ENCODE measurements around the gene PRKCA.
"Not testable (repeated sequence)": the region's sequence is repeated elsewhere in the genome, so short reads cannot be mapped to it uniquely, and the experiment has no call there.

Gene PRKCA

DNA sequence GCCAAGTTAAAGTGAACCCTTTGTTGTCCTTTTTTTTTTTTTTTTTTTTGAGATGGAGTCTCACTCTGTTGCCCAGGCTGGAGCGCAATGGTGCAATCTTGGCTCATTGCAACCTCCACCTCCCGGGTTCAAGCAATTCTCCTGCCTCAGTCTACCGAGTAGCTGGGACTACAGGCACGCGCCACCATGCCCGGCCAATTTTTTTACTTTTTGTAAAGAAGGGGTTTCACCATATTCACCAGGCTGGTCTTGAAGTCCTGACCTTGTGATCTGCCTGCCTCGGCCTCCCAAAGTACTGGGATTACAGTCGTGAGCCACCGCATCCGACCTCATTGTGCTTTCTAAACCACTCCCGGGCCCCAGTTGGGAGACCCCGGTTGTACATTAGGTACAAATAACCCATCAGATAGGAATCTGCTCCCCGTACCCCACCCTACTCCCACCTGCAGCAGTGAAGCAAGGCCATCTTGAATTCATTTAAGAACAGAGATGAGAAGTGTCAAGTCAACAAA, 410.7 kb downstream of the PRKCA start:
- not testable (repeated sequence) for DNase-seq (ENCODE audit: low read depth in 3 of 3)

DNA sequence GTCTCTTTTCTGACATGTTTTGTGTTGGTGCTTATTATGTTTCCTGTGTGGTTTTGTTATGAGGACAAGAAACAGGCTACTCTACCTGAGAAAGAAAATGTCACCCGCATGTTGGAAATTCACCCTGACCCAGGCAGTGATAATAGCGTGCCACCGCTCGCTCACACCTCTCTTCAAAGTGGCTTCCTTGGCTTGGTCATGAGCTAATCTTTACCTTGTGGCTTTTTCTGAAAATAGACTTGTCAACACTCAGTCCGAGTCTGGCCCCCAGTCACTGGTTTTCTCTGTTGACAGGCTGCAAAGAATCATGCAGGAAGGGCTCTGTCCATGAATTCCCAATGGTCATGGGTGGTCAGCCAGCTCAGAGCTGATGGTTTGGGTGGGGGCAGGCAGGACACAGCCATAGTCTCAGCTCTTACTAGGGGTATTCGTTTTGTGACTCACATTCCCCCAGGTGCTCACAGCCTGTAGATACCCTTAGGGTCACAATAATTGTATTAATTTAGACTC, 411.2 kb downstream of the PRKCA start:
- no peak for DNase-seq (ENCODE audit: low read depth in 3 of 3)

DNA sequence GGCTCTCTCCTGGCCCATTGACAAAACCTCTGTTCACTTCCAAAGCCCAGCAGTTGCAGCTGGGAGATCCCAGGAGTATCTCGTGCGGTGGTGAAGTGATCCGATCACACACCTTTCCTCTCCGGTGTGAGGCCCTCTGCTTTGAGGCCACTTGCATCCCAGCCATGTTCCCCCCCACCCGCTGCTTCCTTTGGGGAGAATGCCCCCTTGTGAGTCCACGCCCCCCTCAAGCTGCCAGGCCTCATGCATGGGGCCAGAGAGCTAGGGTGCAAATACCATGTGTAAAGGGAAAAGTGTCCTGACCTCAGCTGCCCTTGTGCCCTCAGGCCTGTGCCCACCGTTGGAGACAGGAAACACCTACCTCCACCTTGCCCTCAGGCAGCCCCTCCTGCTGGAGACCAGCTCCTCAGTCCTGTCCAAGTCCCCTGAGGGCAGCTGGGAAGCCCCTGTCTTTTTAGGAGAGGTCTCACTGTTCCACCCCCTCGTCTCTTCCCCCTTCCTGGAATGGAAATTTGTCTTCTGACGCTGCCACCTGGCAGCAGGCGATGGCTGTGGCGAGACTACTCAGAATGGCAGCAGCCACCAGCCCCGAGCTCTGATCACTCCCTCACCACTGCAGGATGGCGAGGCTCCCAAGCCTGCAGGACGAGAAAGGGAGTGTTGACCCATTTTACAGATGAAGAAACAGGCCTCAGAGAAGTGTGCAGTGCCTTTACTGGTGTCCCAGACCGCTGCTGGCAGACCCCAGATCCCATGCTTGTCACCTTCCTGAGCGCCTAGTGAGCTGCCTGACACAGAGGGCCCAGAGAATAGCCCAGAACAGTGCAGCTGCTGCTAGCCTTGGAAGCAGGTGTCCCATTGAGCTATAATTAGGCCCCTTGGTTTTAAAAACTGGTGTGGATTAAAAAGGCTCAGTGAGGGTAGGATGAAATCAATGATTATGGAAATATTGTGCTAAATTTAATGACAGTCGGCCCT, 411.9 kb downstream of the PRKCA start:
- DNase-seq (ENCODE audit: low read depth in 3 of 3) = no peak

DNA sequence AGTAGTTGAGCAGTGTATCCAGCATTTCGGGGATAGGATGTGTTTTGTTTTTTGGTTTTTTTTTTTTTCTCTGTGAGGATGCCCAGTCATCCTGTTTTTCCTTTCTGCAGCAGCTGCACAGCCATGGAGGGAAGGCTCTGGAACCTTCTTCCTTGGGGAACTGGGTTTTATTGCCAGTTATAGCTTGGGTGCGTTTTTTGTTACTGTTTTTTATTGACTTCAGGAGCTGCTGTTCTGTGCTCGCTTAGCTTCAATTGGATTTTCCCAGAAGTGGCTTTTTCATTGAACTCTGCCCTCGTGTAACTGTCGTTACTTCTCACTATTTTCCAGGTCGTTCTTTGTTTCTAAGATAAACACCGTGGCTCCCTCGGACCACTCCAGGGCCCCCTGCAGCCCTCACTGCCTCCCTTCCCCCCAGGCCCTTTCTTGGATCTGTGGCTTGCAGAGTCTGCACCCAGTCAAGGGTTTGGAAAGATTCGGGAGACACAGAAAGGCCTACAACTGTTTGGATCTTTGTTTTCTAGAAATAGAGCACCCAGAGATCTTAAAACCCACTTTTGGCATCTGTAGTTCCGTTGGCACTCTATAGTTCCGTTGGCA, 412.8 kb downstream of the PRKCA start:
- no peak for DNase-seq (ENCODE audit: low read depth in 3 of 3)

DNA sequence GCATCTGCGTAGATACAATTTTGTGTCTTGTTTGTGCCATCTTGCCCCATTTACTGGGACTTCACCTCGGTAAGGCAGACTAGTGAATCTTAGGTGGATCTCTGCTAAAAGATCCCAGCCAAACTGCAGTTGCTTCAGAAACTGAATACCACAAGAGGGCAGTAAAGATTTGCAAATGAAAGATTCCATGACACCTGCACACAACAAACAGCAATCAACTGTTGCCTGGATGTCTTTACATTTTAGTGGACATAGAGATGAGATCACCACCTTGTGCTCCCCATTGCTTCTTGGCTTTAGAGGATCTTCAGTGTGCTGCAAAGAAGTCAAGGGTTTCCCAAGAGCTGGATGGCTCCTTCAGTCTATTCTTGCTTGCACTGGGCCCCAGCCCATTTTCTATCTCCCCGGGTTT, 413.3 kb downstream of the PRKCA start:
- DNase-seq (ENCODE audit: low read depth in 3 of 3) = no peak

DNA sequence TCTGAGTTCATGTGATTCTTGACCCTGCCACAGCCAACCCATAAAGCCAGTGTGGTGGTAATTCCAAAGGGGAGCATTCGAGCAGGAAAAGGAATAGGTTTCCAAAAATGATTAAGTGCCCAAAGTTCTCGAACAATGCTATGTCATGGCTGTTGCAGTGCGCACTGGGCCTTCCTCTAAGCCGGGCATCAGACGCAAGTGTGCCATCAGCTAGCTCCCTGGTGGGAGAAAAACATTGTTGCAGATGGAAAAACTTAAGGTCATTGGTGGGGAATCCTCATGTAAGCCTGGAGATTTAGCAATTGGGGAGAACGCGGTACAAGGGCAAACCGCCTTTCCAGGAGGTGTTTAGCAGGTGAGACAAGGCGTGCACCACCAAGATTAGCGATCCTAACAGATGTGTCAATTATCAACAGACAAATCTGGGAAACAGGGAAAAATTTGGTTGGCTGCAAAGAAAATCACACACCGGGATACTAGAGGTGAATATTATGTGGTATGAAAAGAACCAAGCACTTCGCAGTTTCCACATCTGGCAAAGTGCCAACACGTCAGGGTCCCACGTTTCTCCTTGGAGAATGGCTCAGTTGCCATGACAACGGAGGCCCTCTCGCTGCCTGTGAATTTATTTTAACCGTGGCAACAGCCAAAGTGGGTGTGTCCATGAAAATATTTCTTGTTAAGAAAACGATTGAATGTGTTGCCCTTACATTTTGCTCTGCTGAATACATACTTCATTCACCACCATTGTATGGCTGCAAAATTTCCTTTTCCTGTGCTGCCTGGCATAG, 414.0 kb downstream of the PRKCA start:
- DNase-seq (ENCODE audit: low read depth in 3 of 3) = no peak

DNA sequence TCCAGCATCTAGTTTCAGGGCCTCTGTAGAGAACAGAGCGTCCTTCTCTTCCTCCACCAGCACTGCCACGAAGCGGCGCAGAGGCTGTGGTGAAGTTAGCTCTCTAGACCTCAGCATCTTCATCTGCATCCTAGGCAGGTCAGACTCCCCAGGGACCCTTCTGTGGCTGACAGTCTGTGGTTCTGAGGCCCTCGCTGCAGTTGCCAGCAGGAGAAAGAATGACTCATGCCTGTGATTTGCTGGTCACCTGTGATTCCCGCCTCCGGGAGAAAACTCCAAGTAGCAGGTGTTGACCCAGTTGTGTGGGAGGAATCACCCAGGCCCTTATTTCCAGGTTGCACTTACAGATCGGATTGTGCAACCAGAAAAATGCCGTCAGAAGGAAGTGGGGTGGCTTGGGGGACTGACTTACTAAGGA, 415.2 kb downstream of the PRKCA start:
- DNase-seq (ENCODE audit: low read depth in 3 of 3) = no peak

DNA sequence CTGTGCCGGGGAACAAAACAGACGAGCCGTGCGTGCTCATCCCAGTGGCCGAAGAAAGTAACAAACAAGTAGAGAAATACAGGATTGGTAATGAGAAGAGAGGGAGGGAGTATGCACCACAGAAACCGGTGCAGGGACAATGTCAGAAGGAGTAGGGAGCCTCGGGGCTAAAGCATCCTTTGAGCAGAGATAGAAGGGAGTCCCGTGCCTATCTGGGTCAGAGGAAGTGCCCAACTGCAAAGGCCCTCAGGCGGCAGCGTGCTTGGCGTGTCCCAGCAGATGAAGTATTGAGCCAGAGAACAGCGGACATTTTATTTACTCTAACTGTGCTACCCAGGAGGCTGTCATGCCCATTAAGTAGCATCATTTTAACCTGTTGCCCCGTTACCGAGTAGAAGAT, 417.6 kb downstream of the PRKCA start:
- no peak for DNase-seq (ENCODE audit: low read depth in 3 of 3)

DNA sequence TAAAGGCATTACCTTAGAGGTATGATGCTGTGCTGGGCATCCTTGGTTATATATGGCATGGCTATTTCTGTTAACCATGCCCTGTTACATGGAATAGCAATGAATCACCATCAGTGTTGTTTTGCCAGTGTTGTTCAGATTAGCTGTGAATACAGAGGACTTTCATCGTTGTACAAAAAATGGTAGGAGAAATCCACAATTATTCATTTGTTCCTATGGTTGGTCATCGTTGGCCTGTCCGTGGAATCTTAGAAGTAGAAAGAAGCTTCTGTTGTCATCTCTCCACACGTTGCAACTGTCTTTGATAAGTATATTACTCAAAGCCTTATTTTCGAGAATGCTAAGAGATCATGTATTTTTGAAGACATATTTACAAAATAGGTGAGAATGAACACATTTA, 418.2 kb downstream of the PRKCA start:
- no peak for DNase-seq (ENCODE audit: low read depth in 3 of 3)

DNA sequence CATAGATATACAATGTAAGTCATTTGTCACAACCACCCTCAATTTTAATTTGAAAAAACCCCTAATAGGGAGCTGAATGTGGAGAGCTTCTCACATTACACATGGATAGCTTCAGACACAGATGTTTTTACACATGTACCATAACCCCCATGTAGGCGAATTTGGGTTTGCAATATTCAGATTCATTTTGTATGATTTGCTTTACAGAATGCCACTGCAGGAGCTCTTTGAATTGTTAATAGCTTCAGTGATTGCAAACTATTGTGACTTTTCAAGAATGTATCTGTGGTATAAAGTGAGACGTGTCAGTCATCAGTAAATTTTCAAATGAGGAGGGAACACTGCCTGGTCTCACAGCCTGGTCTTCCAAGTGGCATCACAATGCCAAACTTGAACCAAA, 419.9 kb downstream of the PRKCA start:
- no peak for DNase-seq (ENCODE audit: low read depth in 3 of 3)

DNA sequence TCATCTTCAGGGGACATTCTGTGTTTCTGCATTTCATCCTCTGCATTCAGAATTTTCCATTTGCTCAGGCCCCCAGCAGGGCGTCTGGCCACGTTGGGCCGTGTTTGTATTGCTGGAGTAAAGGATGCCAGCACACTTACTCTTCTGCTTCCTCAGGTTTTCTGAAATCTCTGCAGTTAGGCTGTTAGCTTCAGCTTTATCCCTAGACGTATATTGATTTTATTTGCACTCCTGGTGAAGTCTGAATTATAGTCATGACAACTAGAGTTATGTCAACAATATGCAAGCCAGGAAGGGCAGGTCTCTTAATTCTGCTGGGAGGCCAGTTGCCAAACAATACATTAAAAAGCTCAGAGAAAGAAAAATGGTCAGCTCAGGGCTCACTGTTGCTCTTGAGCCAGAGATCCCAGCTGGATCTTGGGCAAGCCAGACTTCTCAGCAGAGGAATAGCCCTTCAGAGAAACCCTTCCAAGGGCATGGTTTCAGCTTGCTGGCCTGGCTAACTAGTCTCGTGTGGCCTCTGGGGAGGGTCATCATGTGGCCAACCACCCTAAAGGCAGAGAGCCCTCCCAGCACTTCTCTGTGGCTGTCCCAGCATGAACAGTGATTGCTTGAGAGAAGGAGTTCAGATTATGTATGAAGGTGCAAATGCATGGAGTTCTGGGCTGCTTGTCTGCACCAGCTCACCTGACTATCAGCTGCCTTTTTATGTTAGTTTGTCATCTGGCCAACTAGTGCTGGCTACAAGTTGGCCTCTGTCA, 422.3 kb downstream of the PRKCA start:
- DNase-seq (ENCODE audit: low read depth in 3 of 3) = no peak

DNA sequence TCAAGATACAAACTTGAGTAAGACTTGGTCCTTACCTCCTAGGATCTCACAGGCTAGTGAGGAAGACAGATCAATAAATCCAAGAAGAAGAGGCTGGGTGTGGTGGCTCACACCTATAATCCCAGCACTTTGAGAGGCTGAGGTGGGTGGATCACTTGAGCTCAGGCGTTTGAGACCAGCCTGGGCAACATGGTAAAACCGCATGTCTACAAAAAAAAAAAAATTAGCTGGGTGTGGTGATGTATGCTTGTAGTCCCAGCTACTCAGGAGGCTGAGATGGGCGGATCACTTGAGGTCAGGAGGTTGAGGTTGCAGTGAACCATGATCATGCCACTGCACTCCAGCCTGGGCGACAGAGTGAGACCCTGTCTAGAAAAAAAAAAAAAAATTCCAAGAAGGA, 423.0 kb downstream of the PRKCA start:
- not testable (repeated sequence) for DNase-seq (ENCODE audit: low read depth in 3 of 3)

DNA sequence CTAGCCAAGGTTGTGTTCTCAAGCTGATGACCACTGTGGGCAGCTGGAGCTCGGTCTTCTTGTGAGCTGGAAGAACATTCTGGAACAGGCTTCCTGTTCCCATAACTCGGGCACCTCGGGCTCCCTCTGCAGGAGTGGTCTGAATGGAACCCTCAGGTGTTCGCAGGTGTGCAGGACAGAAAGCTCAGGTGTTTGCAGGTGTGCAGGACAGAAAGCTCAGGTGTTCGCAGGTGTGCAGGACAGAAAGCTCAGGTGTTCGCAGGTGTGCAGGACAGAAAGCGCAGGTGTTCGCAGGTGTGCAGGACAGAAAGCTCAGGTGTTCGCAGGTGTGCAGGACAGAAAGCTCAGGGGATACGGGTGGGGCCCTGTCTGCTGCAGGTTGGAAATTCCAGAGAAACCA, 423.5 kb downstream of the PRKCA start:
- no peak for DNase-seq (ENCODE audit: low read depth in 3 of 3)

DNA sequence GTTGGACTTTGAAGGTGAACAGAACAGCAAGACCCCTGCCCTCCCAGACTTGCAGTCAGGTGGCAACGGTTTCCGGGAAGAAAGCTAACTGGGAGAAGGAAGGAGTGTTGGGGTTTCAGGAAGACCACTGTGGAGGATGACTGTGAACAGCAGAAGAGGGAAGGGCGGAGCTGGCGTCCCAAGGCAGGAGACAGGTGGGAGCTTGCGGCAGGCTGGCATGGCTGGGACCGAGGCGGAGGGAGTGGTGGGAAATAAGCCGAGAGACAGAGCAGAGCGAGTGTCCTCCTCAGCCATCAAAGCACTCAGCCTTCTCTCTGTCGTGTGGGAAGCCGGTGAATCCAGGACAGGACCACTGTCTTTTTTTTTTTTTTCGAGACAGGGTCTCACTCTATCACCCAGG, 424.0 kb downstream of the PRKCA start:
- no peak for DNase-seq (ENCODE audit: low read depth in 3 of 3)

DNA sequence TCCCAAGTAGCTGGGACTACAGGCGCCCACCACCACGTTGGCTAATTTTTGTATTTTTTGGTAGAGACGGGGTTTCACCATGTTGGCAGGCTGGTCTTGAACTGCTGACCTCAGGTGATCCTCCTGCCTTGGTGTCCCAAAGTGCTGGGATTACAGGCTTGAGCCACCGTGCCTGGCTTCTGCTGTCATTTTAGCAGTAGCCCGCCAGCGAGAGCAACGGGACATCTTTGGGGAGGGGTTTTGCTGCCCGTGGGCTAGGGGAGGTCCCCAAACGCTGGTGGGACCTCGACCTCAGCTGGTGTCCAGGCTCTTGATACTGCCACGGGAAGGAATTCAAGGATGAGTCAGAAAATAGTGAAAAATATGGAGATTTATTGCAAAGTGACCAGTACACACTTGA, 424.4 kb downstream of the PRKCA start:
- DNase-seq (ENCODE audit: low read depth in 3 of 3) = no peak

DNA sequence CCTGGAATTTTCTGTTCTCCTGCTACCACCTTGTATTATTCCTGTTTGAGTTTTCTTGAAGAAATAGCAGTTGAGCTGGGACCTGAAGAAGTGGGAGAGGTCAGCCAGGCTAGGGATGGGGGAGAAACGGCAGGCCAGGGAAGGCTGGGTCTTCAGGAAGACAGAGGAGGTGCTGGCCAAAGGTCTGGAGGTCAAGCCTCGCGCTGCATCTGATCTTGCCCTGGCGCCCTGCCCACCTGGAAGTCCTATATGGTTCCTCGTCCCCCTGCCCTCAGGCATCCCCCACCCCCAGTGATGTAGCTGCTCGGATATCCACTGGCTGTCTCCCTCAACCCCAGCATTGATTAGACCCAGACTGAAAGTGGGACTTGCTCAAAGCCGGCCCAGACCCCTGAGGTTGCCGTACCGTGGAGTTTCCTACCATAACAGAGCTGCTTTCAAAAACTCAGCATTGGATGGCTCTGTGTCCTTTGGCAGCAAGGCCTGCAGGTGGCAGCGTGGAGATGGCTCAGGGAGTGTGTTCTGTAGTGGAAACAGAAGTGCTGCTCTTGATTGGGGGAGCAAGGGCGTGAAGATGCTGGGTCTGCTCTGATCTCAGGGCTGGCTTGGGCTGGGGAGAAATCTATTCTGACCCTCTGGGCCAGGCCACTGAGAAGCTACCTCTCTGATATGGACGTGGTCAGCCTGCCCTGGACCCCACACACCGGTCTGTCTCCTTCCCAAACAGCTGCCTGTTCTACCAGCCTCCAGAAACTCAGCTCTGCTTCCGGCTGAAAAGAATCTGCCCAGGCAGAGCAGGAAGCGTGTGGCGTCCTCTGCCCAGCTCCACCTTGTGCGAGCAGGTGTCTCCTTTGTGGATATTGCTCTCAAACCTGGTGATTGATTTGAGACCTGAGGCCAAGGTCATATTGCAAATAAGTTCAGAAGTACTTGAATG, 425.5 kb downstream of the PRKCA start:
- peak in 2 of 3 donors; percentile 10 to 29 for DNase-seq (ENCODE audit: low read depth in 3 of 3)

DNA sequence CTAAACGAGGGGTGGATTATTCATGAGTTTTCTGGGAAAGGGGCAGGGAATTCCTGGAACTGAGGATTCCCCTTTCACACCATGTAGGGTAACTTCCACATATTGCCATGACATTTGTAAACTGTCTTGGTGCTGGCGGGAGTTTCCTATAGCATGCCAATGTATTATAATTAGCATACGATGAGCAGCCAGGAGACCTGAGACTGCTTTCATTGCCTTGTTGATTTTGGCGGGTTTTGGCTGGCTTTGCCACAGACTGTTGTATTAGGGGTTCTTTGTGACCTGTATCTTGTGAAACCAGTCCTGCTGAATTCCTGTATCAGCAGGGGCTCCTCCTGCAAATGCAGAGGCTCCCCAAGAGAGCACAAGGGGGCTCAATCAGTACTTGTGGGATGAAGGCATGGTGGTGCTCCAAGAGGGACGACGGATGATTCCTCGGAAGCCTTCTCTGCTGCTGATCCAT, 428.1 kb downstream of the PRKCA start:
- DNase-seq (ENCODE audit: low read depth in 3 of 3) = no peak

DNA sequence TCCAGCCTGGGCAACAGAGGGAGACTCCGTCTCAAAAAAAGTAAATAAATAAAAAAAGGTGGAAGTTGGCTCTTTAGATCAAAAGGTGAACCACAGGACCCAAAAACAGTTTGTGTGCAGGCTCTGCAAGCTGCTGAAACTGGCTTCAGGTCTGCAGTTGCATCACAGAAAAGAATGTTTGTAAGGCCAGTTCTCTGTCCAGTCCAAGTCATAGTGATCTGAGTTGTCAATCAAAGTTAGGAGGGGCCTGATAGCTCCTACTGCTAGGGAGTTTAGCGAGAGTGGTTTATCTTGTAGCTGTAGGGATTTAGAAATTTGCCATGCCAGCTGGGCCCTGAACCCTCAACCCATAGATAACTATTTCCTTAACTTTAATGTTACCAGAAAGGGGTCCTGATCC, 431.3 kb downstream of the PRKCA start:
- DNase-seq (ENCODE audit: low read depth in 3 of 3) = no peak

DNA sequence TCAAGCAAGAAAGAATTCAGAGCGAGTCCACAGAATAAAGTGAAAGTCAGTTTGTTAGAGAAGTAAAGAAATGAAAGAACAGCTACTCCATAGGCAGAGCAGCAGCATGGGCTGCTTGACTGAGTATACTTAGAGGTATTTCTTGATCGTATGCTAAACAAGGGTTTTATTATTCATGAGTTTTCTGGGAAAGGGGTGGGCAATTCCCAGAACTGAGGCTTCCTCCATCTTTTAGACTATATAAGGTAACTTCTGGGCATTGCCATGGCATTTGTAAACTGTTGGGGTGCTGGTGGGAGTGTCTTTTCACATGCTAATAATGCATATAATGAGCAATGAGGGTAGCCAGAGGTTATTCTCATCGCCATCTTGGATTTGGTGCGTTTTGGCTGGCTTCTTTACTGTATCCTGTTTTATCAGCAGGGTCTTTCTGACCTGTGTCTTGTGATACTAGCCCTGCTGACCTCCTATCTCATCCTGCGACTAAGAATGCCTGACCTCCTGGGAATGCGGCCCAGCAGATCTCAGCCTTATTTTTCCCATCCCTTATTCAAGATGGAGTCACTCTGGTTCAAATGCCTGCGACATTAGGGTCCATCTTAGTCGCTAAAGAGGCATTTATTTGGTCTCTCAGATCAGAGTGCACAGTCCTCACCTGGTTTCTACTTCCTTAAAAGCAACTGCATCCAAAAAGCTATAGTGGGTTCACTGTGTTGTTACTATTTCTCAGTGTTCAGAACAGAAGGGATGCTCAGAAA, 432.0 kb downstream of the PRKCA start:
- DNase-seq (ENCODE audit: low read depth in 3 of 3) = no peak

Data from stimulated activated CD4-positive, alpha-beta T cell treated with anti-CD3 and anti-CD28 coated beads, TNF-alpha, amount 100 ng/mL, for 48 hours (primary cell).